OCI-LY7 (cell line): ENCODE measurements around the gene RNF150. TPM values are rescaled to one million over a fixed set of nuclear protein-coding genes. Genes with fewer than 3 reads are reported as not detected.

Experiments used
- BruUV-seq: library from RNA; stranded (reverse); fragments of 400-500 nt; replicated peaks from 2 replicates; lab custom pipeline; 2021; lab: Mats Ljungman, UMichigan
- CTCF ChIA-PET: fragments of 300-600 bp; sonication (Branson Sonifier 250); formaldehyde crosslinking; loops from one replicate; lab custom pipeline; 2022; ENCODE audit warnings: antibody characterized with exemption; ENCODE audit not compliant: unreplicated experiment; lab: Charles Lee
- POLR2A ChIA-PET: fragments of 300-600 bp; sonication (Branson Sonifier 250); formaldehyde crosslinking; loops from one replicate; lab custom pipeline; 2022; ENCODE audit warnings: antibody characterized with exemption; lab: Charles Lee
- DNase-seq: peaks from one replicate; pipeline ENCODE4 v3.0.0-alpha.2; 2015; ENCODE audit warnings: low spot score
- H2AFZ ChIP-seq: fragments of 200-600 bp; sonication (generic), shearing (Covaris generic); 2 replicates; pipeline ENCODE4 v1.6.1; 2014; ENCODE audit warnings: mild to moderate bottlenecking, antibody characterized with exemption, low read length, moderate library complexity
- H3K27ac ChIP-seq: fragments of 200-600 bp; sonication (generic); 2 replicates; pipeline ENCODE4 v1.5.1; 2014; ENCODE audit warnings: mixed run types, low read depth, mild to moderate bottlenecking, moderate library complexity, low read length, inconsistent platforms; ENCODE audit not compliant: poor library complexity, severe bottlenecking
- H3K36me3 ChIP-seq: fragments of 200-600 bp; sonication (generic); 2 replicates; pipeline ENCODE4 v1.6.1; 2014; ENCODE audit warnings: mild to moderate bottlenecking, antibody characterized with exemption, low read length, moderate library complexity, mixed read lengths; ENCODE audit not compliant: insufficient read depth
- H3K4me1 ChIP-seq: fragments of 200-600 bp; sonication (generic); 2 replicates; pipeline ENCODE4 v1.5.1; 2014; ENCODE audit warnings: mild to moderate bottlenecking, low read length; ENCODE audit not compliant: insufficient read depth, poor library complexity, severe bottlenecking
- H3K4me2 ChIP-seq: fragments of 200-600 bp; sonication (generic); 2 replicates; pipeline ENCODE4 v1.6.1; 2014; ENCODE audit warnings: mild to moderate bottlenecking, low read length
- H3K4me3 ChIP-seq: fragments of 200-600 bp; sonication (generic); 2 replicates; pipeline ENCODE4 v1.5.1; 2014; ENCODE audit warnings: mild to moderate bottlenecking, low read depth, low read length; ENCODE audit not compliant: poor library complexity, severe bottlenecking
- H3K79me2 ChIP-seq: fragments of 200-600 bp; sonication (generic); 2 replicates; pipeline ENCODE4 v1.6.1; 2016; ENCODE audit warnings: low read depth, mild to moderate bottlenecking, low read length, moderate library complexity, mixed read lengths; ENCODE audit not compliant: insufficient read depth
- H3K9me2 ChIP-seq: fragments of 200-600 bp; sonication (generic); 2 replicates; pipeline ENCODE4 v1.6.1; 2016; ENCODE audit warnings: mild to moderate bottlenecking, low read length, mixed read lengths; ENCODE audit not compliant: insufficient read depth
- H3K9me3 ChIP-seq: fragments of 200-600 bp; sonication (generic); 2 replicates; pipeline ENCODE4 v1.6.1; 2014; ENCODE audit warnings: mild to moderate bottlenecking, mixed run types, low read length, mixed read lengths
- H4K20me1 ChIP-seq: fragments of 200-600 bp; sonication (generic); 2 replicates; pipeline ENCODE4 v1.6.1; 2014; ENCODE audit warnings: mild to moderate bottlenecking, antibody characterized with exemption, low read length, moderate library complexity, mixed read lengths; ENCODE audit not compliant: insufficient read depth
- CTCF ChIP-seq: fragments of 200-600 bp; sonication (generic); conservative IDR thresholded peaks from 2 replicates; pipeline ENCODE4 v1.5.1; 2014; ENCODE audit warnings: mild to moderate bottlenecking, antibody characterized with exemption, low read length, moderate library complexity, mixed read lengths
- EZH2phosphoT487 ChIP-seq: fragments of 200-600 bp; sonication (generic); IDR thresholded peaks from 2 replicates; pipeline ENCODE4 v1.6.1; 2018; ENCODE audit warnings: low read depth, borderline replicate concordance, mild to moderate bottlenecking, mixed run types, antibody characterized with exemption, low read length, moderate library complexity, mixed read lengths
- intact Hi-C: fragments of 100-400 bp; cut with micrococcal nuclease; formaldehyde crosslinking; loops from one replicate; pipeline ENCODE4 v1.10.0; 2022; ENCODE audit not compliant: unreplicated experiment
- total RNA-seq, 2 experiments: library from RNA; depleted of rRNA in 1 of 2; stranded (reverse); fragments of >200 nt in 1 of 2; shearing (Covaris generic) in 1 of 2; gene quantifications; 2 replicates each; pipeline ENCODE4 v1.2.3, GENCODE V29; 2014 to 2022

RNF150 gene
- total RNA-seq, 2 experiments from 2014 or later = not detected

GRCh38 chr4:140865253-140866217 lies 267.7 kb downstream of the RNF150 start:
- H2AFZ ChIP-seq = no peak overlapping the region
- H3K4me2 ChIP-seq = no peak overlapping the region
- ChIA-PET CTCF (interaction anchor here (1.0 to 1.2 kb wide), 2 partner anchors 18 to 23 kb away, joined by 3 to 4 read pairs; no protein-coding TSS in a partner anchor), POLR2A (interaction anchor here (0.5 to 1.3 kb wide), 8 partner anchors 10 to 1234 kb away, joined by 3 to 6 read pairs (median 4); no protein-coding TSS in a partner anchor)
- H3K79me2 ChIP-seq = no peaks in the 10 kb centered on the region
- DNase-seq = no peak
- no peaks in the 10 kb centered on the region for H4K20me1 ChIP-seq
- H3K9me3 ChIP-seq = no peaks in the 10 kb centered on the region
- no peak overlapping the region for H3K4me3 ChIP-seq
- no peaks in the 10 kb centered on the region for H3K9me2 ChIP-seq
- no peak for TF ChIP-seq CTCF
- intact Hi-C loops = no loop called here
- no TSS peak for BruUV-seq
- peaks cover 13% of the 10 kb centered on the region for H3K4me1 ChIP-seq
- no peaks in the 10 kb centered on the region for H3K36me3 ChIP-seq
- no peak overlapping the region for H3K27ac ChIP-seq

GRCh38 chr4:140863197-140863596 lies 270.1 kb downstream of the RNF150 start:
- no peak for DNase-seq
- CTCF ChIA-PET = no interaction called here
- BruUV-seq = no TSS peak
- Histone ChIP-seq H3K4me1 (peaks cover 13% of the 10 kb centered on the region), H3K36me3 (no peaks in the 10 kb centered on the region), H3K9me3 (no peaks in the 10 kb centered on the region), H3K4me2 (peak overlapping the region; percentile 39; the same call in 1 of the 2 replicates), H3K27ac (no peak overlapping the region), H4K20me1 (no peaks in the 10 kb centered on the region), H2AFZ (peak overlapping the region; percentile 17; the same call in 1 of the 2 replicates), H3K4me3 (no peak overlapping the region), H3K9me2 (no peaks in the 10 kb centered on the region), H3K79me2 (no peaks in the 10 kb centered on the region)
- TF ChIP-seq CTCF = no peak
- no peak for TF ChIP-seq EZH2phosphoT487
- intact Hi-C loops = no loop called here
- POLR2A ChIA-PET = no interaction called here

GRCh38 chr4:140862177-140862442 lies 271.2 kb downstream of the RNF150 start:
- H3K4me2 ChIP-seq = no peak overlapping the region
- no TSS peak for BruUV-seq
- intact Hi-C loops = no loop called here
- ChIA-PET POLR2A (interaction anchor here (0.9 to 1.5 kb wide), 2 partner anchors 19 to 22 kb away, joined by 3 to 6 read pairs; no protein-coding TSS in a partner anchor), CTCF (interaction anchor here (1.0 kb wide), 1 partner anchor 22 kb away, joined by 3 read pairs; no protein-coding TSS in a partner anchor)
- H3K27ac ChIP-seq = no peak overlapping the region
- no peaks in the 10 kb centered on the region for H3K9me2 ChIP-seq
- H3K4me3 ChIP-seq = no peak overlapping the region
- no peak overlapping the region for H2AFZ ChIP-seq
- no peaks in the 10 kb centered on the region for H3K9me3 ChIP-seq
- peaks cover 13% of the 10 kb centered on the region for H3K4me1 ChIP-seq
- no peaks in the 10 kb centered on the region for H3K79me2 ChIP-seq
- H3K36me3 ChIP-seq = no peaks in the 10 kb centered on the region
- H4K20me1 ChIP-seq = no peaks in the 10 kb centered on the region
- TF ChIP-seq EZH2phosphoT487 (no peak), CTCF (no peak)
- DNase-seq = no peak
